Measurements from ENCODE around the gene GOSR1. TPM values are rescaled to one million over a fixed set of nuclear protein-coding genes. Genes with fewer than 3 reads are reported as not detected.
"Not testable (repeated sequence)": the region's sequence is repeated elsewhere in the genome, so short reads cannot be mapped to it uniquely, and the experiment has no call there.

Gene GOSR1
- total RNA-seq, 5 donors from 2014 or later (not counting 1 experiment from before 2014, with no cell fraction given) = 47.7 to 56.3 (median 49.6) TPM

DNA sequence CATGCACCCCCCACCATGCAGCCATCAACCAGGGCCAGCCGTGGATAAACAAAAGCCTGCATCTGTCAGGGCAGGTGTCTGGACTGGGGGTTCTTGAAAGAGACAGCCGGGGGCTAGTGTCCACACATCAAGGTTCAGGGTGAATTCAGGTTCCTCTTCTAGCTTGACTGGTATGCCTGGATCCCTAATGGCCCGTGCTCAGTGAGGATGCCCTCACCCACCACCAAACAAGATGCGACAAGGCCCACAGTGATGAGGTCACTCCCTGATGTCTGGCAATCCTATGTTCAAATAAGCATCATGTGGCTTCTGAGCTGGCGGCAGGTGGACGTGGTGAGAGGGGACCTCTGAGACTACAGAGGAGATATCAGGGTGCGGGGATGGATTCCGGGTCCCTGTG lies 64.6 kb downstream of the GOSR1 start:
- H3K4me3 ChIP-seq (ENCODE audit: control insufficient read depth in 1 of 2, extremely low read depth in 1 of 2, low read length in 1 of 2) = no peak overlapping the region
- no peaks in the 10 kb centered on the region for H3K4me1 Mint-ChIP-seq
- H3K27me3 ChIP-seq (replicated peaks in 1 of 2; ENCODE audit: control insufficient read depth in 2 of 2, extremely low read depth in 1 of 2, insufficient read depth in 2 of 2, low read length in 1 of 2) = no peaks in the 10 kb centered on the region
- ATAC-seq (replicated peaks in 1 of 4) (no peak), DNase-seq (no peak)
- H3K4me3 Mint-ChIP-seq = no peak overlapping the region
- CTCF ChIA-PET = no interaction called here
- H3K27ac Mint-ChIP-seq = no peak overlapping the region
- H3K27ac ChIP-seq (ENCODE audit: low read length) = no peak overlapping the region
- POLR2A ChIA-PET = no interaction called here
- H3K36me3 ChIP-seq (ENCODE audit: control insufficient read depth in 2 of 2, extremely low read depth in 1 of 2, insufficient read depth in 1 of 2, low read length in 1 of 2) = no peaks in the 10 kb centered on the region
- no peaks in the 10 kb centered on the region for H3K4me1 ChIP-seq (ENCODE audit: control insufficient read depth in 1 of 2, extremely low read depth in 1 of 2, insufficient read depth in 2 of 2, low read length in 2 of 2)
- H3K9me3 Mint-ChIP-seq = no peaks in the 10 kb centered on the region
- H3K36me3 Mint-ChIP-seq = no peaks in the 10 kb centered on the region
- 100% methylated on average over 5 of the region's 8 CpGs for WGBS (ENCODE audit: insufficient coverage)
- no peaks in the 10 kb centered on the region for H3K9me3 ChIP-seq
- no peaks in the 10 kb centered on the region for H3K27me3 Mint-ChIP-seq

DNA sequence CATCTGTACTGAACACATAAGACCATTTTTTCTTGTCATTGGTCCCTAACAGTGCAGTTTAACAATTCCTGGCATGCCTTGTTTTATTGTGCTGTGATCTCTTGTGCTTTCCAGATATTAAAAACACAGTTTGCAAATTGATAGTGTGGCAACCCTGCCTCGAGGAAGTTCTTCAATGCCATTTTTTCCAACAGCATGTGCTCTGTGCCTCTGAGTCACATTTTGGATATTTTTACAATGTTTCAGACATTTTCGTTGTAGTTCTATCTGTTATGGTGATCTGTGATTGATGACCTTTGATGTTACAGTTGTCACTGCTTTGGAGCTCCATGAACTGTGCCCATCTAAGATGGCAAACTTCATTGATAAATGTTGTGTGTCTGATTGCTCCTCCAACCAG lies 66.2 kb downstream of the GOSR1 start:
- H3K9me3 Mint-ChIP-seq = no peaks in the 10 kb centered on the region

DNA sequence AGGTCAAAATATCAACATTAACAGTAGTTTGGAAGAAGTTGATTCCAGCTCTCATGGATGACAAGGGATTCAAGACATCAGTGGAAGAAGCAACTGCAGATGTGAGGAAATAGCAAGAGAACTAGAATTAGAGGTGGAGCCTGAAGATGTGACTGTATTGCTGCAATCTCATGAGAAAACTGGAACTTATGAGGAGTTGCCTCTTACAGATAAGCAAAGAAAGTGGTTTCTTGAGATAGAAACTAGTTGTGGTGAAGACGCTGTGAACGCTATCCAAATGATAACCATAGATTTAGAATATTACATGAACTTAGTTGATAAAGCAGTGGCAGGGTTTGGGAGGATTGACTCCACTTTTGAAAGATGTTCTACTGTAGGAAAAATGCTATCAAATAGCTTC lies 67.8 kb downstream of the GOSR1 start:
- no CpG with 5 or more reads among the region's 2 CpGs for WGBS (ENCODE audit: insufficient coverage)
- ChIA-PET POLR2A (no interaction called here), CTCF (no interaction called here)
- ATAC-seq (replicated peaks in 1 of 4) (no peak), DNase-seq (no peak)
- H3K4me1 ChIP-seq (ENCODE audit: control insufficient read depth in 1 of 2, extremely low read depth in 1 of 2, insufficient read depth in 2 of 2, low read length in 2 of 2) = no peaks in the 10 kb centered on the region
- Mint-ChIP-seq H3K36me3 (no peaks in the 10 kb centered on the region), H3K9me3 (no peaks in the 10 kb centered on the region), H3K27ac (no peak overlapping the region), H3K4me1 (no peaks in the 10 kb centered on the region), H3K27me3 (no peaks in the 10 kb centered on the region), H3K4me3 (no peak overlapping the region)
- H3K27ac ChIP-seq (ENCODE audit: low read length) = no peak overlapping the region
- H3K27me3 ChIP-seq (replicated peaks in 1 of 2; ENCODE audit: control insufficient read depth in 2 of 2, extremely low read depth in 1 of 2, insufficient read depth in 2 of 2, low read length in 1 of 2) = no peaks in the 10 kb centered on the region
- H3K9me3 ChIP-seq = no peaks in the 10 kb centered on the region
- H3K36me3 ChIP-seq (ENCODE audit: control insufficient read depth in 2 of 2, extremely low read depth in 1 of 2, insufficient read depth in 1 of 2, low read length in 1 of 2) = no peaks in the 10 kb centered on the region
- H3K4me3 ChIP-seq (ENCODE audit: control insufficient read depth in 1 of 2, extremely low read depth in 1 of 2, low read length in 1 of 2) = no peak overlapping the region

More for the DNA sequence above, 66.2 kb downstream of the GOSR1 start:
- no peaks in the 10 kb centered on the region for H3K27me3 ChIP-seq (replicated peaks in 1 of 2; ENCODE audit: control insufficient read depth in 2 of 2, extremely low read depth in 1 of 2, insufficient read depth in 2 of 2, low read length in 1 of 2)
- no peaks in the 10 kb centered on the region for H3K36me3 ChIP-seq (ENCODE audit: control insufficient read depth in 2 of 2, extremely low read depth in 1 of 2, insufficient read depth in 1 of 2, low read length in 1 of 2)
- no peak overlapping the region for H3K4me3 Mint-ChIP-seq
- H3K4me1 Mint-ChIP-seq = no peaks in the 10 kb centered on the region
- ChIA-PET CTCF (no interaction called here), POLR2A (no interaction called here)
- no peaks in the 10 kb centered on the region for H3K4me1 ChIP-seq (ENCODE audit: control insufficient read depth in 1 of 2, extremely low read depth in 1 of 2, insufficient read depth in 2 of 2, low read length in 2 of 2)
- H3K4me3 ChIP-seq (ENCODE audit: control insufficient read depth in 1 of 2, extremely low read depth in 1 of 2, low read length in 1 of 2) = no peak overlapping the region
- WGBS (ENCODE audit: insufficient coverage) = 83% methylated on average over 1 of the region's 2 CpGs
- no peak for DNase-seq
- no peaks in the 10 kb centered on the region for H3K36me3 Mint-ChIP-seq
- no peaks in the 10 kb centered on the region for H3K27me3 Mint-ChIP-seq
- no peaks in the 10 kb centered on the region for H3K9me3 ChIP-seq
- no peak overlapping the region for H3K27ac Mint-ChIP-seq
- no peak overlapping the region for H3K27ac ChIP-seq (ENCODE audit: low read length)
- ATAC-seq (replicated peaks in 1 of 4) = no peak

DNA sequence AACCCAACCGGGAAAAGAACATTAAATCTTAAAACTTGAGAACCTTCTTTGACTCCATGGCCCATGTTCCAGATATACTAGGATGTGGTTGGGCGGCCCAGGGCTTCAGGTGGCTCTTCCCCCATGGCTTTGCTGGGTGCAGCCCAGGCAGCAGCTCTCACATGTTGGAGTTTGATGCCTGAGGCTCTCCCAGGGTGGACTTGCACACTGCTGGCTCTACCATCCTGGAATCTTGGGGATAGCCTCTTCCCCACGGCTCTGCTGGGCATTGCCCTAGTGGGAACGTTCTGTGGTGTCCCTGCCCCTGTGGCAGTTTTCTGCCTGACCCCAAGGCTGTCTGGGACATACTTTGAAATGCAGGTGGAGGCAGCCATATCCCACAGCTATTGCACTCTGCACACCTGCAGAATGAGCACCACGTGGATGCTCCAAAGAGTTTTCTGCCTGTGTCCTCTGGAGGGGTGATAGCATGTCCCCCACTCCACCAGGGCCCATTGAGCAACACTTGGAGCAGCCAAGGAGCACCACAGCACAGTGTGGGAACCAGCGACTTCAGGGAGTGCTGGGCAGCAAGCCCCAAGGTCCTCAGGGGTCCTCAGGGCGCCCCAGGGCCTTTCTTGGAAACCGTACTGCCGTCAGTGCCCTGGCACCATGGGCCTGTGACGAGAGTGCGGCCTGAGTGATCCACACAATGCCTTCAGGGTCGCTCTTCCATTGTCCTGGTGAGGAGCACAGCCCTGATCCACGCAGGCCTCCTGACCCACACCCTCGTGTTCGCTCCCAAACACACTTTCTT lies 70.8 kb downstream of the GOSR1 start:
- H3K9me3 ChIP-seq = no peaks in the 10 kb centered on the region
- H3K36me3 Mint-ChIP-seq = peaks cover 6% of the 10 kb centered on the region
- H3K27ac Mint-ChIP-seq = no peak overlapping the region
- CTCF ChIA-PET = no interaction called here
- no peak for ATAC-seq (replicated peaks in 1 of 4)
- H3K4me3 Mint-ChIP-seq = no peak overlapping the region
- DNase-seq = peak in 1 of 35 experiments; percentile 3
- no peak overlapping the region for H3K4me3 ChIP-seq (ENCODE audit: control insufficient read depth in 1 of 2, extremely low read depth in 1 of 2, low read length in 1 of 2)
- no peaks in the 10 kb centered on the region for H3K9me3 Mint-ChIP-seq
- H3K4me1 ChIP-seq (ENCODE audit: control insufficient read depth in 1 of 2, extremely low read depth in 1 of 2, insufficient read depth in 2 of 2, low read length in 2 of 2) = peaks cover 0 to 4% of the 10 kb centered on the region in 2 experiments
- POLR2A ChIA-PET = no interaction called here
- no peaks in the 10 kb centered on the region for H3K36me3 ChIP-seq (ENCODE audit: control insufficient read depth in 2 of 2, extremely low read depth in 1 of 2, insufficient read depth in 1 of 2, low read length in 1 of 2)
- no peaks in the 10 kb centered on the region for H3K27me3 ChIP-seq (replicated peaks in 1 of 2; ENCODE audit: control insufficient read depth in 2 of 2, extremely low read depth in 1 of 2, insufficient read depth in 2 of 2, low read length in 1 of 2)
- H3K27me3 Mint-ChIP-seq = no peaks in the 10 kb centered on the region
- 85% methylated on average over 15 of the region's 15 CpGs for WGBS (ENCODE audit: insufficient coverage)
- H3K4me1 Mint-ChIP-seq = peaks cover 0 to 13% (median 0%) of the 10 kb centered on the region in 3 donors
- H3K27ac ChIP-seq (ENCODE audit: low read length) = no peak overlapping the region

DNA sequence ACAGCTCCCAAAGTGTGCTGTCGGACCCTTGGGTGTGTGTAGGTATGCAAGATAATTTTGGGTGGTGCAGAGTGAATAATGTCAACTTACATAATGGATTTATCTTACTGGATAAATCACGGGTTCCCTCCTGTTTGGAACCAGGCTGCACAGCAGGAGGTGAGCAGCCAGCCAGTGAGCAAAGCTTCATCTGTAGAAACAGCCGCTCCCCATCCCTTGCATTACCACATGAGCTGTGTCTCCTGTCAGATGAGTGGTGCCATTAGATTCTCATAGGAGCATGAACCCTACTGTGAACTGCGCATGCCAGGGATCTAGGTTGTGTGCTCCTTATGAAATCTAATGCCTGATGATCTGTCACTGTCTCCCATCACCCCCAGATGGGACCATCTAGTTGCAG lies 72.0 kb downstream of the GOSR1 start:
- H3K27me3 Mint-ChIP-seq; H3K36me3 ChIP-seq (ENCODE audit: control insufficient read depth in 2 of 2, extremely low read depth in 1 of 2, insufficient read depth in 1 of 2, low read length in 1 of 2); H3K9me3 ChIP-seq; H3K4me1 ChIP-seq (ENCODE audit: control insufficient read depth in 1 of 2, extremely low read depth in 1 of 2, insufficient read depth in 2 of 2, low read length in 2 of 2); H3K27me3 ChIP-seq (replicated peaks in 1 of 2; ENCODE audit: control insufficient read depth in 2 of 2, extremely low read depth in 1 of 2, insufficient read depth in 2 of 2, low read length in 1 of 2); H3K9me3 Mint-ChIP-seq; ATAC-seq (replicated peaks in 1 of 4); H3K36me3 Mint-ChIP-seq; H3K27ac ChIP-seq (ENCODE audit: low read length); H3K27ac Mint-ChIP-seq; H3K4me3 ChIP-seq (ENCODE audit: control insufficient read depth in 1 of 2, extremely low read depth in 1 of 2, low read length in 1 of 2); POLR2A ChIA-PET; H3K4me3 Mint-ChIP-seq; DNase-seq; CTCF ChIA-PET: not testable (repeated sequence)
- peaks cover 0 to 13% (median 0%) of the 10 kb centered on the region in 3 donors for H3K4me1 Mint-ChIP-seq
- 90% methylated on average over 2 of the region's 4 CpGs for WGBS (ENCODE audit: insufficient coverage)

DNA sequence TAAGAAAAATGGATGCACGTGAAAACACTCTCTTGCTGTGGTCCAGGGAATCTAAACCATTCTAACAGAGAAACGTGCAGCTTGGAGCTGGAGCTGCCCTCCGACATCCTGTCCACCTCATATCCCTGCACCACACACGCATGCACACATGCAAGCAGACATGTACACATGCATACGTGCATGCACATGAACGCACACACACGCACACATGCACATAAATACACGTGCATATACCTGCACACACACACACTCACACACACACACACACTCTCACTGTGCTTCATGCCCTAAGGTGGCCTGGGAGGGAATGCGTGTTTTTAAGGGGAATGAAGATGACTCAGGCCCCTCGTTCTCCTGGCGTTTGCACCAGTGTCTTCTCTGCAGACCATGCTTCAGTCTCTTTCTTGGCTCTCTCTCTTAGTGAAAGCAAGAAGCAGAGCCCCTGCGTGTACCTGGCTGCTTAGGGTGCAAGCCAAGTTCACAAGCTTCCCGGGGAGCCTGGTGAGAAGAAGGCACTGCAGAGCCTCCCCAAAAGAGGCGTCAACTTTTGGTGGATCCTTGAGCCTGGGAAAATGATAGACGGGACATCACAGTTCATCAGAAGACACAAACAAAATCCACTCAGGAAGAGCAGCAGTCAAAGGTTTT lies 72.8 kb downstream of the GOSR1 start:
- H3K27me3 Mint-ChIP-seq = no peaks in the 10 kb centered on the region
- peaks cover 0 to 13% (median 0%) of the 10 kb centered on the region in 3 donors for H3K4me1 Mint-ChIP-seq
- H3K27ac Mint-ChIP-seq = no peak overlapping the region
- no peaks in the 10 kb centered on the region for H3K36me3 ChIP-seq (ENCODE audit: control insufficient read depth in 2 of 2, extremely low read depth in 1 of 2, insufficient read depth in 1 of 2, low read length in 1 of 2)
- no peaks in the 10 kb centered on the region for H3K9me3 ChIP-seq
- H3K4me3 ChIP-seq (ENCODE audit: control insufficient read depth in 1 of 2, extremely low read depth in 1 of 2, low read length in 1 of 2) = no peak overlapping the region
- no peak overlapping the region for H3K4me3 Mint-ChIP-seq
- peak in 1 of 35 experiments; percentile 4 for DNase-seq
- no peak for ATAC-seq (replicated peaks in 1 of 4)
- no peaks in the 10 kb centered on the region for H3K9me3 Mint-ChIP-seq
- H3K27ac ChIP-seq (ENCODE audit: low read length) = no peak overlapping the region
- H3K36me3 Mint-ChIP-seq = peaks cover 6% of the 10 kb centered on the region
- ChIA-PET POLR2A (no interaction called here), CTCF (interaction anchor here in 1 of 2 donors (0.7 kb wide), 1 partner anchor 552 kb away, joined by 3 read pairs; no protein-coding TSS in a partner anchor)
- H3K4me1 ChIP-seq (ENCODE audit: control insufficient read depth in 1 of 2, extremely low read depth in 1 of 2, insufficient read depth in 2 of 2, low read length in 2 of 2) = peaks cover 0 to 4% of the 10 kb centered on the region in 2 experiments
- H3K27me3 ChIP-seq (replicated peaks in 1 of 2; ENCODE audit: control insufficient read depth in 2 of 2, extremely low read depth in 1 of 2, insufficient read depth in 2 of 2, low read length in 1 of 2) = no peaks in the 10 kb centered on the region
- 87% methylated on average over 13 of the region's 15 CpGs for WGBS (ENCODE audit: insufficient coverage)
